Measurements from ENCODE around the gene NELFE.
"Not testable (repeated sequence)": the region's sequence is repeated elsewhere in the genome, so short reads cannot be mapped to it uniquely, and the experiment has no call there.

GRCh38 chr6:31994421-31994820 is 35.6 kb upstream of the NELFE start:
- not testable (repeated sequence) for TF ChIP-seq CTCF, POLR2A (IDR thresholded peaks at IDR 0.05)

Measured in vagina (tissue), 2 donors.